ENCODE data around the gene PARVA. TPM values are rescaled to one million over a fixed set of nuclear protein-coding genes. Genes with fewer than 3 reads are reported as not detected.

Gene PARVA
- total and polyA plus RNA-seq, 2 of the 4 experiments (the other 2 are of a cell fraction) = 65.2 to 80.2 TPM

DNA sequence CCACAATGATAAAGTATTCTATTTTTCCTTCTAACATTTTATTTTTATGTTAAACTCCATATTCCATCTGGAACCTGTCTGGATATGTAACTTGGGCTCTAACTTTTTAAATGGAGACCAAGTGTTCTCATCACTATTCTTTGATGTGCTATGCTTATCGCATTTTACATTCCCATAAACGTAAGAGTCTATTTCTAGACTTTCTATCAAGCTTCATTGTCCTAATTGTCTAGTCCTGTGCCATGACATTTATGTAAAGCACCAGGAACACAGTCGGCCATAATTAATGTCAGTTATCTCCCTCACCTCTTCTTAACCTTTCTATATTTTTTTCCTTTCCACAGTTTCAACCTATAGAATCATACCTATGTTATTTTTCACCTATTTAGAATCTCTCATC, 183.0 kb downstream of the PARVA start:
- Histone ChIP-seq H3K27ac (ENCODE audit: insufficient read depth, low read length) (no peak overlapping the region), H4K5ac (ENCODE audit: low read depth, low read length) (no peak overlapping the region), H3K18ac (ENCODE audit: low read depth, low read length) (no peak overlapping the region), H2BK120ac (ENCODE audit: low read depth, low read length) (no peak overlapping the region), H3K4me2 (ENCODE audit: low read depth, low read length) (no peak overlapping the region), H3K27me3 (ENCODE audit: control insufficient read depth, insufficient read depth, low read length) (no peaks in the 10 kb centered on the region), H2AK5ac (ENCODE audit: low read depth, low read length) (no peak overlapping the region), H3K4me1 (ENCODE audit: control insufficient read depth, insufficient read depth, low read length) (peaks cover 11% of the 10 kb centered on the region), H2AFZ (replicated peaks; ENCODE audit: low read length, poor library complexity) (no peak overlapping the region), H2BK15ac (ENCODE audit: low read depth, low read length) (no peak overlapping the region), H3K9ac (ENCODE audit: low read depth, low read length) (no peak overlapping the region), H4K91ac (ENCODE audit: insufficient read depth, low read depth, low read length) (no peak overlapping the region), H3K4ac (ENCODE audit: low read depth, low read length) (no peak overlapping the region), H2BK5ac (ENCODE audit: low read depth, low read length, poor library complexity, severe bottlenecking) (no peak overlapping the region), H3K4me3 (ENCODE audit: insufficient read depth, low read depth, low read length) (no peak overlapping the region), H3K79me1 (ENCODE audit: low read depth in 1 of 2, low read length in 2 of 2) (no peaks in the 10 kb centered on the region), H2BK20ac (ENCODE audit: low read depth, low read length) (no peak overlapping the region), H3K56ac (ENCODE audit: extremely low read depth, insufficient read depth, low read length) (no peak overlapping the region), H3K23ac (ENCODE audit: low read depth, low read length) (no peak overlapping the region), H3K9me1 (ENCODE audit: insufficient read depth, low read length) (peaks cover 4% of the 10 kb centered on the region; the same call in 1 of the 2 replicates), H3K14ac (replicated peaks; ENCODE audit: low read depth, low read length) (no peak overlapping the region), H4K8ac (ENCODE audit: low read depth in 2 of 2, low read length in 2 of 2) (no peak overlapping the region), H3K9me3 (ENCODE audit: control insufficient read depth, insufficient read depth, low read length) (no peaks in the 10 kb centered on the region), H3K36me3 (ENCODE audit: control insufficient read depth, insufficient read depth, low read length) (no peaks in the 10 kb centered on the region), H4K20me1 (ENCODE audit: insufficient read depth, low read length) (no peaks in the 10 kb centered on the region), H2AK9ac (replicated peaks; ENCODE audit: low read depth, low read length, poor library complexity) (no peak overlapping the region)
- 94% methylated on average over 2 of the region's 3 CpGs; no CpG with 5 or more reads in 1 of the 2 experiments for WGBS, 2 experiments (ENCODE audit: extremely low coverage in 2 of 2, insufficient read length in 1 of 2)
- BruUV-seq (replicated peaks) = no TSS peak
- DNase-seq (no peak), ATAC-seq (ENCODE audit: low read depth) (no peak)
- no peak for TF ChIP-seq FOS (IDR thresholded peaks at IDR 0.05; ENCODE audit: low read depth, low read length)
- no peak for TF ChIP-seq SMC3 (IDR thresholded peaks at IDR 0.05; ENCODE audit: low read depth, low read length)
- no peak for TF ChIP-seq RFX5 (IDR thresholded peaks at IDR 0.05; ENCODE audit: low read depth, low read length)
- TF ChIP-seq MAFK (IDR thresholded peaks at IDR 0.05; ENCODE audit: low read depth, low read length) = no peak
- no peak for TF ChIP-seq BHLHE40 (IDR thresholded peaks at IDR 0.05; ENCODE audit: low read depth, low read length)
- intact Hi-C loops (cut with micrococcal nuclease) = no loop called here
- in situ Hi-C loops (cut with MboI; ENCODE audit: low sequenced_read_pairs) = no loop called here
- dilution Hi-C loops (cut with HindIII; ENCODE audit: low sequenced_read_pairs, unreplicated experiment) = no loop called here
- ChIA-PET CTCF (interaction anchor here (1.1 to 1.2 kb wide), 2 partner anchors 22 to 216 kb away, joined by 3 read pairs; no protein-coding TSS in a partner anchor), POLR2A (ENCODE audit: unreplicated experiment) (no interaction called here)
